Esophagus squamous epithelium (tissue), 4 donors: Measurements from ENCODE around the gene NPY4R.
"Not testable (repeated sequence)": the region's sequence is repeated elsewhere in the genome, so short reads cannot be mapped to it uniquely, and the experiment has no call there.

Experiments used
- POLR2A ChIP-seq, 4 donors: fragments of 450-650 bp; IDR thresholded peaks; one replicate each; pipeline ENCODE4 v1.6.1; 2017; ENCODE audit warnings: antibody characterized with exemption in 4 of 4, mild to moderate bottlenecking in 4 of 4, moderate library complexity in 3 of 4
- TF ChIP-seq, protein P1 (sequence below), 6 experiments: fragments of 450-650 bp in 4 of 6; fragments of 200-600 bp in 2 of 6; sonication (generic) in 2 of 6; IDR thresholded peaks; one replicate each; pipeline ENCODE4 v1.5.1; 2016 to 2019; ENCODE audit warnings: antibody characterized with exemption in 6 of 6, mild to moderate bottlenecking in 4 of 6, moderate library complexity in 4 of 6

DNA sequence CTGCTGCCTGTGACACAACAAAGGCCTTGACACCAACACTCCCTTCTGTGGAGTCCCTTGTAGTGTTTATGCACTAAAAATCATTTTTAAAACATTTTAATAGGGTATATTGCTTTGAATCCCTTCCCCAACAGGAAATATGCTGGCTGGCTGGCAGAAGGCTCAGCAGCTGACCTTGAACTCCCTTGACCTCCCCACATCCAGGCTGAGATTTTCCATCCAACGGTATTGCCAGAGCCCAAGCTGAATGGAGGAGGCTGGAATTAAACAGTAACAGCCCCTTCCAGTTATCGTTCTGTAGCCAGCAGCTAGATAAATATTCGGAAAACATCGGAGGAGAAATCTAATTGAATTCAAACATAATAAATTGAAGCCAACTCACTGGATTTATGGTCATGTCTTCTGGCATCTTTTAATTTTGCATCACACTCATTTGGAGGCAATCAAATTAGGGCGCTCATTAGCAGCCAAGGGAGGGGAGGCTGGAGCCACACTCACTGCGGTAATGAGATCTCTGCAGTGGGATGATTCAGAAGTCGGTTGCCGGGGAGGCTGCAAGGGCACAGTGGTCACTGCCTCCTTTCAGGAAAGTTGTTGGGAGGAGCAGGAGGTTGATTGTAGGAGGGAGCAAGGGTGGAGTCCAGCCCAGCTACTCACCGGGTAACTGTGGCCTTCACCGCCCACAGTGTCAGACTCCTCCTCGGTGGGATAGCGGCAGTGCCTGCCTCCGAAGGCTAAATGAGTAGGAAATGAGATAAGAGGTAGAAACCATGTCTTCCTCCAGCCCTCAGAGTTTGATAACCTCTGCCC lies 46.0 kb downstream of the NPY4R start:
- not testable (repeated sequence) for TF ChIP-seq POLR2A (IDR thresholded peaks at IDR 0.05)
- TF ChIP-seq, protein P1, sequence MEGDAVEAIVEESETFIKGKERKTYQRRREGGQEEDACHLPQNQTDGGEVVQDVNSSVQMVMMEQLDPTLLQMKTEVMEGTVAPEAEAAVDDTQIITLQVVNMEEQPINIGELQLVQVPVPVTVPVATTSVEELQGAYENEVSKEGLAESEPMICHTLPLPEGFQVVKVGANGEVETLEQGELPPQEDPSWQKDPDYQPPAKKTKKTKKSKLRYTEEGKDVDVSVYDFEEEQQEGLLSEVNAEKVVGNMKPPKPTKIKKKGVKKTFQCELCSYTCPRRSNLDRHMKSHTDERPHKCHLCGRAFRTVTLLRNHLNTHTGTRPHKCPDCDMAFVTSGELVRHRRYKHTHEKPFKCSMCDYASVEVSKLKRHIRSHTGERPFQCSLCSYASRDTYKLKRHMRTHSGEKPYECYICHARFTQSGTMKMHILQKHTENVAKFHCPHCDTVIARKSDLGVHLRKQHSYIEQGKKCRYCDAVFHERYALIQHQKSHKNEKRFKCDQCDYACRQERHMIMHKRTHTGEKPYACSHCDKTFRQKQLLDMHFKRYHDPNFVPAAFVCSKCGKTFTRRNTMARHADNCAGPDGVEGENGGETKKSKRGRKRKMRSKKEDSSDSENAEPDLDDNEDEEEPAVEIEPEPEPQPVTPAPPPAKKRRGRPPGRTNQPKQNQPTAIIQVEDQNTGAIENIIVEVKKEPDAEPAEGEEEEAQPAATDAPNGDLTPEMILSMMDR (IDR thresholded peaks at IDR 0.05), result not testable (repeated sequence)
